K562 (cell line): ENCODE measurements around the gene IL23A. TPM values are rescaled to one million over a fixed set of nuclear protein-coding genes. Genes with fewer than 3 reads are reported as not detected.

ENCODE experiments used
- ATF1 ChIP-seq, 2 experiments: fragments of 450-650 bp in 1 of 2; IDR thresholded peaks; 2 replicates each; pipeline ENCODE4 v1.6.1; 2016; ENCODE audit warnings: missing compliant biosample characterization in 1 of 2, missing genetic modification characterization in 1 of 2
- BRD9 ChIP-seq: fragments of 450-650 bp; IDR thresholded peaks from 2 replicates; pipeline ENCODE4 v1.6.1; 2018; ENCODE audit warnings: low read depth; ENCODE audit not compliant: partially characterized antibody
- CREBBP ChIP-seq: IDR thresholded peaks from one replicate; pipeline ENCODE4 v1.6.1; 2012; ENCODE audit warnings: low read depth, mild to moderate bottlenecking, control low read depth, inconsistent platforms, low read length
- DACH1 ChIP-seq: fragments of 450-650 bp; IDR thresholded peaks from 2 replicates; pipeline ENCODE4 v1.6.1; 2018; ENCODE audit not compliant: partially characterized antibody
- GABPB1 ChIP-seq: sonication (generic); formaldehyde crosslinking; IDR thresholded peaks from 2 replicates; pipeline ENCODE4 v1.8.0; 2022; ENCODE audit warnings: mild to moderate bottlenecking, missing genetic modification reagents
- GABPB2 ChIP-seq: fragments of 250-450 bp; sonication (Bioruptor Pico); conservative IDR thresholded peaks from 2 replicates; pipeline ENCODE4 v1.5.1; 2021; ENCODE audit warnings: mild to moderate bottlenecking
- HBP1 ChIP-seq: fragments of 450-650 bp; formaldehyde crosslinking; IDR thresholded peaks from 2 replicates; pipeline ENCODE4 v1.4.0; 2022; ENCODE audit warnings: missing genetic modification characterization
- NR2C1 ChIP-seq, 2 experiments: fragments of 450-650 bp; IDR thresholded peaks; 2 replicates each; pipeline ENCODE4 v1.6.1; 2017; ENCODE audit warnings: mild to moderate bottlenecking in 2 of 2, antibody characterized with exemption in 1 of 2, inconsistent platforms in 1 of 2, missing compliant biosample characterization in 1 of 2, missing genetic modification characterization in 1 of 2
- POLR3G ChIP-seq: IDR thresholded peaks from 2 replicates; pipeline ENCODE4 v1.6.1; 2011; ENCODE audit not compliant: insufficient read length, insufficient replicate concordance; ENCODE audit errors: extremely low read depth
- SMC3 ChIP-seq: conservative IDR thresholded peaks from 2 replicates; pipeline ENCODE4 v1.6.1; 2011; ENCODE audit warnings: low read depth, low read length, improper control_type of control experiment; ENCODE audit not compliant: insufficient read depth
- TEAD1 ChIP-seq, 2 experiments: fragments of 450-650 bp in 1 of 2; sonication (generic) in 1 of 2; formaldehyde crosslinking; IDR thresholded peaks; 2 replicates each; pipeline versions ENCODE4 v1.4.0 to v1.8.0; 2020 to 2022; ENCODE audit warnings: mild to moderate bottlenecking in 2 of 2, missing genetic modification reagents in 1 of 2
- U2AF1 ChIP-seq: fragments of 200-400 bp; formaldehyde crosslinking; optimal IDR thresholded peaks from 2 replicates; pipeline ENCODE3; 2017; ENCODE audit warnings: mild to moderate bottlenecking, low read depth, low read length, moderate library complexity
- ZBTB40 ChIP-seq, 2 experiments: fragments of 450-650 bp in 1 of 2; sonication (generic) in 1 of 2; formaldehyde crosslinking in 1 of 2; IDR thresholded peaks; 2 replicates each; pipeline versions ENCODE4 v1.7.1 to v1.9.0; 2016 to 2022; ENCODE audit warnings: inconsistent platforms in 1 of 2, mild to moderate bottlenecking in 1 of 2, missing genetic modification reagents in 1 of 2
- ZNF408 ChIP-seq: fragments of 250-450 bp; sonication (Bioruptor Pico); IDR thresholded peaks from 2 replicates; pipeline ENCODE4 v1.4.0; 2020; ENCODE audit warnings: low read depth, mild to moderate bottlenecking, moderate library complexity
- ZNF76 ChIP-seq: fragments of 250-450 bp; sonication (Bioruptor Pico); IDR thresholded peaks from 2 replicates; pipeline ENCODE4 v1.4.0; 2020; ENCODE audit warnings: mild to moderate bottlenecking, moderate library complexity, borderline replicate concordance
- polyA plus RNA-seq, 8 experiments: library from polyadenylated mRNA; depleted of rRNA in 4 of 8; stranded (reverse) in 5 of 8; unstranded in 3 of 8; fragments of >200 nt; fragmentation: Nextera tagmentation in 2 of 8; fragmentation: Illumina TruSeq in 1 of 8; extraction: Ambion mirVana in 2 of 8; extraction: Trizol in 1 of 8; gene quantifications; 2 replicates each; pipeline versions ENCODE4 v1.2.1 to v1.2.3, GENCODE V29; 2011 to 2014; ENCODE audit warnings: inconsistent platforms in 1 of 8, missing spikeins in 1 of 8
- total RNA-seq, 7 experiments: library from RNA; depleted of rRNA in 6 of 7; stranded (reverse); fragments of >200 nt in 6 of 7; fragmentation: Illumina TruSeq in 2 of 7; extraction: Trizol in 2 of 7; gene quantifications; 2 replicates each; pipeline versions ENCODE4 v1.2.1 to v1.2.3, GENCODE V29; 2011 to 2021; ENCODE audit warnings: low replicate concordance in 1 of 7

The IL23A gene
- total and polyA plus RNA-seq, 9 of the 15 experiments (the other 6 are each of a cell fraction or from before 2014, with no cell fraction given): 4.4 to 37.2 (median 9.6) TPM

- no peak for TF ChIP-seq ZBTB40 (IDR thresholded peaks at IDR 0.05)
- TF ChIP-seq ZBTB40 (CRISPR knock-in tag; IDR thresholded peaks at IDR 0.05): no peak
- no peak for TF ChIP-seq GABPB2
- TF ChIP-seq CREBBP: no peak
- TF ChIP-seq DACH1: no peak
- no peak for TF ChIP-seq GABPB1 (CRISPR knock-in tag)
- no peak for TF ChIP-seq POLR3G
- peak; percentile 76; the same call in 1 of the 2 replicates for TF ChIP-seq ZNF76
- no peak for TF ChIP-seq NR2C1 (IDR thresholded peaks at IDR 0.05)
- TF ChIP-seq NR2C1 (tag; IDR thresholded peaks at IDR 0.05): peak; percentile 26; the same call in 1 of the 2 replicates
- TF ChIP-seq ATF1 (CRISPR knock-in tag; IDR thresholded peaks at IDR 0.05): no peak
- TF ChIP-seq ATF1 (tag; IDR thresholded peaks at IDR 0.05): peak; percentile 75
- TF ChIP-seq U2AF1: no peak
- peak; percentile 30 for TF ChIP-seq BRD9
- no peak for TF ChIP-seq SMC3
- no peak for TF ChIP-seq ZNF408
- TF ChIP-seq TEAD1 (CRISPR knock-in tag; IDR thresholded peaks at IDR 0.05): peak in 1 of 2 experiments; percentile 52; a peak in 2 of 4 replicates
- TF ChIP-seq HBP1 (CRISPR knock-in tag): peak; percentile 68; the same call in 1 of the 2 replicates
These were observed 882 bp upstream of the IL23A start (continued) for GRCh38 chr12:56337753-56338251.
